ENCODE results near the gene ABTB2. TPM values are rescaled to one million over a fixed set of nuclear protein-coding genes. Genes with fewer than 3 reads are reported as not detected.

ABTB2 gene
- total and polyA plus RNA-seq, 9 of the 15 experiments (the other 6 are each of a cell fraction or from before 2014, with no cell fraction given): 0.03 to 0.18 (median 0.12) TPM; not detected in 2

GRCh38 chr11:34256626-34257025 lies 101.2 kb downstream of the ABTB2 start:
- TF ChIP-seq CC2D1A (IDR thresholded peaks at IDR 0.05): no peak
- TF ChIP-seq POLR2B (IDR thresholded peaks at IDR 0.05; ENCODE audit: low read depth, partially characterized antibody): no peak
- TF ChIP-seq ARID3A (IDR thresholded peaks at IDR 0.05; ENCODE audit: borderline replicate concordance, low read depth, low read length): no peak
- no peak for TF ChIP-seq CHD1 (IDR thresholded peaks at IDR 0.05; ENCODE audit: low read length)
- no peak for TF ChIP-seq PCBP2 (IDR thresholded peaks at IDR 0.05; ENCODE audit: low read depth, low read length, poor library complexity, severe bottlenecking)
- TF ChIP-seq YY1 (IDR thresholded peaks at IDR 0.05; ENCODE audit: borderline replicate concordance in 1 of 3, control insufficient read depth in 1 of 3, extremely low read depth in 1 of 3, insufficient read depth in 3 of 3, insufficient read length in 1 of 3, insufficient replicate concordance in 2 of 3, low read depth in 1 of 3, low read length in 2 of 3): no peak
- H3K27ac ChIP-seq (ENCODE audit: extremely low read depth, low read depth, low read length): no peak overlapping the region
- no peak for FAIRE-seq
- no peaks in the 10 kb centered on the region for H3K9me3 ChIP-seq (replicated peaks; ENCODE audit: control insufficient read depth, insufficient read depth, low read depth, low read length)
- H3K27me3 ChIP-seq (ENCODE audit: control insufficient read depth in 2 of 2, insufficient read depth in 2 of 2, low read length in 2 of 2): peaks cover 19 to 43% of the 10 kb centered on the region in 2 experiments; a peak in 4 of 5 replicates
- ATAC-seq: no peak
- no TSS peak for BruUV-seq (replicated peaks)
- H3K36me3 ChIP-seq (ENCODE audit: control insufficient read depth, insufficient read depth, low read length): no peaks in the 10 kb centered on the region
- in situ Hi-C loops (cut with MboI): no loop called here
- no peak for DNase-seq (ENCODE audit: extremely low read depth in 1 of 4, low spot score in 3 of 4)
- no peaks in the 10 kb centered on the region for H3K9me1 ChIP-seq (ENCODE audit: control insufficient read depth, insufficient read depth, low read length)
- H3K79me2 ChIP-seq (ENCODE audit: control insufficient read depth, insufficient read depth, low read length): no peaks in the 10 kb centered on the region
- H2AFZ ChIP-seq (ENCODE audit: low read depth, low read length): no peak overlapping the region
- intact Hi-C loops (cut with micrococcal nuclease): no loop called here
- H3K9ac ChIP-seq (ENCODE audit: insufficient read depth in 1 of 2, low read depth in 2 of 2, low read length in 2 of 2): no peak overlapping the region
- WGBS (ENCODE audit: insufficient coverage, low coverage, missing lambda C conversion rate): 0% methylated on average over 6 of the region's 6 CpGs
- H3K4me1 ChIP-seq (replicated peaks in 1 of 2; ENCODE audit: control insufficient read depth in 2 of 2, insufficient read depth in 2 of 2, low read length in 2 of 2): no peaks in the 10 kb centered on the region; a peak in 1 of 5 replicates
- CTCF ChIA-PET (ENCODE audit: low intra/inter-chr PET ratio): no interaction called here
- POLR2A ChIA-PET: no interaction called here
- H3K4me2 ChIP-seq (ENCODE audit: insufficient read depth, low read length): no peak overlapping the region
- no peaks in the 10 kb centered on the region for H4K20me1 ChIP-seq (replicated peaks; ENCODE audit: control insufficient read depth, insufficient read depth, low read length)
- no peak overlapping the region for H3K4me3 ChIP-seq

All from K562 (cell line).